ENCODE measurements around the gene HDGFL3. TPM values are rescaled to one million over a fixed set of nuclear protein-coding genes. Genes with fewer than 3 reads are reported as not detected.
"Not testable (repeated sequence)": the region's sequence is repeated elsewhere in the genome, so short reads cannot be mapped to it uniquely, and the experiment has no call there.

Gene HDGFL3
- total RNA-seq, 2 donors from 2014 or later: 123 TPM

- no peaks in the 10 kb centered on the region for H3K36me3 ChIP-seq (ENCODE audit: control insufficient read depth, insufficient read depth, low read length)
- Mint-ChIP-seq H3K27me3 (ENCODE audit: insufficient read depth) (peaks cover 13% of the 10 kb centered on the region), H3K9me3 (no peaks in the 10 kb centered on the region), H3K27ac (no peak overlapping the region), H3K4me3 (no peak overlapping the region), H3K4me1 (peaks cover 12% of the 10 kb centered on the region), H3K36me3 (ENCODE audit: low read depth) (no peaks in the 10 kb centered on the region)
- no peak for TF ChIP-seq CTCF (conservative IDR thresholded peaks at IDR 0.05)
- H3K4me3 ChIP-seq (ENCODE audit: low read length): no peak overlapping the region
- H3K27me3 ChIP-seq (ENCODE audit: control insufficient read depth, insufficient read depth, low read length, poor library complexity, severe bottlenecking): peaks cover 4% of the 10 kb centered on the region
- H3K9me3 ChIP-seq (ENCODE audit: control insufficient read depth, low read length): no peaks in the 10 kb centered on the region
- H3K4me1 ChIP-seq (ENCODE audit: control insufficient read depth, insufficient read depth, low read length): peaks cover 9% of the 10 kb centered on the region
- H3K9ac ChIP-seq (ENCODE audit: extremely low read depth, low read length, poor library complexity, severe bottlenecking): no peak overlapping the region
- H3K27ac ChIP-seq (ENCODE audit: low read depth, low read length): no peak overlapping the region
- WGBS, 2 experiments (ENCODE audit: insufficient coverage in 1 of 2, insufficient read length in 1 of 2): 100% methylated on average over 2 to 4 of the region's 4 CpGs
- DNase-seq: no peak
Observed at GRCh38 chr15:83092309-83092976, 115.2 kb downstream of the HDGFL3 start.

GRCh38 chr15:83091965-83092308 is 115.7 kb downstream of the HDGFL3 start:
- H3K4me3 Mint-ChIP-seq; H3K27me3 Mint-ChIP-seq (ENCODE audit: insufficient read depth); H3K9ac ChIP-seq (ENCODE audit: extremely low read depth, low read length, poor library complexity, severe bottlenecking); H3K36me3 ChIP-seq (ENCODE audit: control insufficient read depth, insufficient read depth, low read length); DNase-seq; H3K27ac ChIP-seq (ENCODE audit: low read depth, low read length); H3K27me3 ChIP-seq (ENCODE audit: control insufficient read depth, insufficient read depth, low read length, poor library complexity, severe bottlenecking); H3K4me3 ChIP-seq (ENCODE audit: low read length); H3K36me3 Mint-ChIP-seq (ENCODE audit: low read depth); H3K27ac Mint-ChIP-seq; H3K4me1 ChIP-seq (ENCODE audit: control insufficient read depth, insufficient read depth, low read length); H3K9me3 ChIP-seq (ENCODE audit: control insufficient read depth, low read length); H3K9me3 Mint-ChIP-seq: not testable (repeated sequence)
- 96 to 100% methylated on average over 1 to 2 of the region's 3 CpGs for WGBS, 2 experiments (ENCODE audit: insufficient coverage in 1 of 2, insufficient read length in 1 of 2)
- H3K4me1 Mint-ChIP-seq: peaks cover 12% of the 10 kb centered on the region

DNA sequence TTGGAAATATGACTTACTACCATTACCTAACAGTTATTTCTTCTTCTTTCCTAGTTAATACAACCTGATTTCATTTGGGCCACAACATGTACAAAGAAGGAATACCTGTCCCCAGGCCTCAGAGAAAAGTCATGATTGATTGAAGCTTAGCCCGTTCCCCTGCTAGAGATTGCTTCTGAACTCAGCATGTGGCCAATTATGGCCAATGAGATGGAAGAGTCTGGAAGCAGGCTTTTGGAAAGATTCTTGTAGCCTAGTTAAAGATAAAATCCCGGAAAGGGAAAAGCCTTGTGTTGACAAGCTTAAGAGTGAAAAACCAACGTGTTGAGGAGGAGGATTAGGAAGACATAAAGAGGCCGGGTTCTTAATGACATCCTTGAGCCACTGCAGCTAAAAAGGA is 117.2 kb downstream of the HDGFL3 start:
- no peak for TF ChIP-seq CTCF (conservative IDR thresholded peaks at IDR 0.05)
- H3K4me1 ChIP-seq (ENCODE audit: control insufficient read depth, insufficient read depth, low read length): peaks cover 9% of the 10 kb centered on the region
- Mint-ChIP-seq H3K27ac (no peak overlapping the region), H3K4me3 (no peak overlapping the region), H3K4me1 (peaks cover 12% of the 10 kb centered on the region), H3K9me3 (no peaks in the 10 kb centered on the region), H3K36me3 (ENCODE audit: low read depth) (no peaks in the 10 kb centered on the region), H3K27me3 (ENCODE audit: insufficient read depth) (peaks cover 3% of the 10 kb centered on the region)
- no peak for DNase-seq
- H3K36me3 ChIP-seq (ENCODE audit: control insufficient read depth, insufficient read depth, low read length): no peaks in the 10 kb centered on the region
- H3K27ac ChIP-seq (ENCODE audit: low read depth, low read length): no peak overlapping the region
- 55 to 63% methylated on average over 4 of the region's 4 CpGs for WGBS, 2 experiments (ENCODE audit: insufficient coverage in 1 of 2, insufficient read length in 1 of 2)
- no peak overlapping the region for H3K9ac ChIP-seq (ENCODE audit: extremely low read depth, low read length, poor library complexity, severe bottlenecking)
- no peaks in the 10 kb centered on the region for H3K9me3 ChIP-seq (ENCODE audit: control insufficient read depth, low read length)
- no peaks in the 10 kb centered on the region for H3K27me3 ChIP-seq (ENCODE audit: control insufficient read depth, insufficient read depth, low read length, poor library complexity, severe bottlenecking)
- H3K4me3 ChIP-seq (ENCODE audit: low read length): no peak overlapping the region

- H3K27ac Mint-ChIP-seq: no peak overlapping the region
- H3K27me3 Mint-ChIP-seq (ENCODE audit: insufficient read depth): peaks cover 3% of the 10 kb centered on the region
- no peak overlapping the region for H3K4me3 Mint-ChIP-seq
- Histone ChIP-seq H3K9ac (ENCODE audit: extremely low read depth, low read length, poor library complexity, severe bottlenecking) (no peak overlapping the region), H3K36me3 (ENCODE audit: control insufficient read depth, insufficient read depth, low read length) (no peaks in the 10 kb centered on the region), H3K27me3 (ENCODE audit: control insufficient read depth, insufficient read depth, low read length, poor library complexity, severe bottlenecking) (no peaks in the 10 kb centered on the region), H3K4me1 (ENCODE audit: control insufficient read depth, insufficient read depth, low read length) (peaks cover 6% of the 10 kb centered on the region), H3K9me3 (ENCODE audit: control insufficient read depth, low read length) (no peaks in the 10 kb centered on the region), H3K4me3 (ENCODE audit: low read length) (no peak overlapping the region), H3K27ac (ENCODE audit: low read depth, low read length) (no peak overlapping the region)
- WGBS, 2 experiments (ENCODE audit: insufficient coverage in 1 of 2, insufficient read length in 1 of 2): 82 to 92% methylated on average over 2 of the region's 2 CpGs
- no peak for TF ChIP-seq CTCF (conservative IDR thresholded peaks at IDR 0.05)
- no peak for DNase-seq
- no peaks in the 10 kb centered on the region for H3K9me3 Mint-ChIP-seq
- no peaks in the 10 kb centered on the region for H3K36me3 Mint-ChIP-seq (ENCODE audit: low read depth)
- peaks cover 7% of the 10 kb centered on the region for H3K4me1 Mint-ChIP-seq
Observed at GRCh38 chr15:83088876-83089275, 118.7 kb downstream of the HDGFL3 start.

All from endodermal cell (in vitro differentiated cells).